Activated naive CD8-positive, alpha-beta T cell treated with anti-CD3 and anti-CD28 coated beads, Interleukin-2, amount 50 U/mL, for 16 hours (primary cell): ENCODE results near the gene ZSCAN4.
A peak's percentile ranks its signal among the peaks of the same experiment; 100 is the strongest.

Experiments
- DNase-seq: peaks from one replicate; pipeline ENCODE4 v3.0.0-alpha.2; 2020; ENCODE audit warnings: low read depth, low spot score

The ZSCAN4 gene

GRCh38 chr19:57675881-57676280, 7.1 kb downstream of the ZSCAN4 start:
- DNase-seq: no peak

GRCh38 chr19:57682226-57682766, 13.6 kb downstream of the ZSCAN4 start:
- no peak for DNase-seq

GRCh38 chr19:57686727-57687126, 18.0 kb downstream of the ZSCAN4 start:
- no peak for DNase-seq

GRCh38 chr19:57687363-57688010, 18.8 kb downstream of the ZSCAN4 start:
- DNase-seq: no peak

- DNase-seq: no peak
Observed at GRCh38 chr19:57688011-57688763, 19.5 kb downstream of the ZSCAN4 start.

GRCh38 chr19:57689750-57690149, 21.0 kb downstream of the ZSCAN4 start:
- DNase-seq: no peak

- no peak for DNase-seq
Observed at GRCh38 chr19:57701625-57702024, 32.9 kb downstream of the ZSCAN4 start.

- DNase-seq: no peak
Observed at GRCh38 chr19:57706346-57706745, 37.6 kb downstream of the ZSCAN4 start.

GRCh38 chr19:57708641-57709361, 40.1 kb downstream of the ZSCAN4 start, which contains the start of gene ZNF154:
ZNF154 (minus strand) TSS chr19:57709204; CDS start chr19:57708971, 233 bp downstream.
- peak; percentile 11 for DNase-seq

- no peak for DNase-seq
Observed at GRCh38 chr19:57709616-57710015, 40.9 kb downstream of the ZSCAN4 start.

GRCh38 chr19:57712222-57712621, 43.5 kb downstream of the ZSCAN4 start:
- no peak for DNase-seq

- no peak for DNase-seq
Observed at GRCh38 chr19:57719424-57719823, 50.7 kb downstream of the ZSCAN4 start.

GRCh38 chr19:57719901-57720519, 51.3 kb downstream of the ZSCAN4 start:
- no peak for DNase-seq

GRCh38 chr19:57720878-57721277, 52.1 kb downstream of the ZSCAN4 start:
- no peak for DNase-seq
